K562 (cell line): Measurements from ENCODE around the gene MIEF2. TPM values are rescaled to one million over a fixed set of nuclear protein-coding genes. Genes with fewer than 3 reads are reported as not detected.
A peak's percentile ranks its signal among the peaks of the same experiment; 100 is the strongest.

ENCODE experiments used
- CREB3L1 ChIP-seq: fragments of 450-650 bp; IDR thresholded peaks from 2 replicates; pipeline ENCODE4 v1.6.1; 2014; ENCODE audit warnings: low read depth, mild to moderate bottlenecking, moderate library complexity, borderline replicate concordance
- HNRNPLL ChIP-seq: fragments of 200-400 bp; formaldehyde crosslinking; IDR thresholded peaks from 2 replicates; pipeline ENCODE4 v1.6.1; 2017; ENCODE audit warnings: low read length, low read depth, mild to moderate bottlenecking; ENCODE audit not compliant: poor library complexity, severe bottlenecking
- KAT7 ChIP-seq: sonication (generic); formaldehyde crosslinking; IDR thresholded peaks from 2 replicates; pipeline ENCODE4 v1.8.0; 2022; ENCODE audit warnings: missing genetic modification reagents, mild to moderate bottlenecking, borderline replicate concordance
- RBM15 ChIP-seq: fragments of 200-400 bp; formaldehyde crosslinking; IDR thresholded peaks from 2 replicates; pipeline ENCODE4 v1.6.1; 2018; ENCODE audit warnings: mild to moderate bottlenecking, low read length, moderate library complexity; ENCODE audit not compliant: insufficient read depth
- SIN3A ChIP-seq, 2 experiments: fragments of 150-350 bp in 1 of 2; IDR thresholded peaks; 2 replicates each; pipeline ENCODE4 v1.6.1; 2011 to 2016; ENCODE audit warnings: borderline replicate concordance in 2 of 2, low read depth in 2 of 2, low read length in 2 of 2, mild to moderate bottlenecking in 2 of 2, moderate library complexity in 2 of 2; ENCODE audit not compliant: control insufficient read depth in 1 of 2
- SREBF2 ChIP-seq: sonication (generic); formaldehyde crosslinking; IDR thresholded peaks from 2 replicates; pipeline ENCODE4 v1.4.0; 2020; ENCODE audit warnings: mild to moderate bottlenecking, missing genetic modification reagents
- ZNF23 ChIP-seq: fragments of 250-450 bp; sonication (Bioruptor Pico); IDR thresholded peaks from 2 replicates; pipeline ENCODE4 v1.4.0; 2020; ENCODE audit warnings: mild to moderate bottlenecking
- ZNF639 ChIP-seq, 2 experiments: fragments of 200-800 bp in 1 of 2; sonication (Bioruptor generic) in 1 of 2; sonication (generic) in 1 of 2; formaldehyde crosslinking in 1 of 2; IDR thresholded peaks in 1 of 2; conservative IDR thresholded peaks in 1 of 2; 2 replicates each; pipeline versions ENCODE4 v1.5.0 to v1.6.1; 2016 to 2020; ENCODE audit warnings: missing compliant biosample characterization in 1 of 2, missing genetic modification characterization in 1 of 2, missing genetic modification reagents in 1 of 2
- polyA plus RNA-seq, 8 experiments: library from polyadenylated mRNA; depleted of rRNA in 4 of 8; stranded (reverse) in 5 of 8; unstranded in 3 of 8; fragments of >200 nt; fragmentation: Nextera tagmentation in 2 of 8; fragmentation: Illumina TruSeq in 1 of 8; extraction: Ambion mirVana in 2 of 8; extraction: Trizol in 1 of 8; gene quantifications; 2 replicates each; pipeline versions ENCODE4 v1.2.1 to v1.2.3, GENCODE V29; 2011 to 2014; ENCODE audit warnings: inconsistent platforms in 1 of 8, missing spikeins in 1 of 8
- total RNA-seq, 7 experiments: library from RNA; depleted of rRNA in 6 of 7; stranded (reverse); fragments of >200 nt in 6 of 7; fragmentation: Illumina TruSeq in 2 of 7; extraction: Trizol in 2 of 7; gene quantifications; 2 replicates each; pipeline versions ENCODE4 v1.2.1 to v1.2.3, GENCODE V29; 2011 to 2021; ENCODE audit warnings: low replicate concordance in 1 of 7
- TF ChIP-seq, protein P1 (sequence below): fragments of 450-650 bp; IDR thresholded peaks from 2 replicates; pipeline ENCODE4 v1.6.1; 2016; ENCODE audit warnings: low read depth
- TF ChIP-seq, protein P2 (sequence below): fragments of 250-450 bp; sonication (Bioruptor Pico); IDR thresholded peaks from 2 replicates; pipeline ENCODE4 v1.4.0; 2020; ENCODE audit warnings: mild to moderate bottlenecking

MIEF2 gene
- total and polyA plus RNA-seq, 9 of the 15 experiments (the other 6 are each of a cell fraction or from before 2014, with no cell fraction given), result 0.10 to 8.2 (median 2.4) TPM

GRCh38 chr17:18258356-18259038 lies 2.0 kb upstream of the MIEF2 start, which contains the start of gene FLII (continued):
- TF ChIP-seq, protein P1, sequence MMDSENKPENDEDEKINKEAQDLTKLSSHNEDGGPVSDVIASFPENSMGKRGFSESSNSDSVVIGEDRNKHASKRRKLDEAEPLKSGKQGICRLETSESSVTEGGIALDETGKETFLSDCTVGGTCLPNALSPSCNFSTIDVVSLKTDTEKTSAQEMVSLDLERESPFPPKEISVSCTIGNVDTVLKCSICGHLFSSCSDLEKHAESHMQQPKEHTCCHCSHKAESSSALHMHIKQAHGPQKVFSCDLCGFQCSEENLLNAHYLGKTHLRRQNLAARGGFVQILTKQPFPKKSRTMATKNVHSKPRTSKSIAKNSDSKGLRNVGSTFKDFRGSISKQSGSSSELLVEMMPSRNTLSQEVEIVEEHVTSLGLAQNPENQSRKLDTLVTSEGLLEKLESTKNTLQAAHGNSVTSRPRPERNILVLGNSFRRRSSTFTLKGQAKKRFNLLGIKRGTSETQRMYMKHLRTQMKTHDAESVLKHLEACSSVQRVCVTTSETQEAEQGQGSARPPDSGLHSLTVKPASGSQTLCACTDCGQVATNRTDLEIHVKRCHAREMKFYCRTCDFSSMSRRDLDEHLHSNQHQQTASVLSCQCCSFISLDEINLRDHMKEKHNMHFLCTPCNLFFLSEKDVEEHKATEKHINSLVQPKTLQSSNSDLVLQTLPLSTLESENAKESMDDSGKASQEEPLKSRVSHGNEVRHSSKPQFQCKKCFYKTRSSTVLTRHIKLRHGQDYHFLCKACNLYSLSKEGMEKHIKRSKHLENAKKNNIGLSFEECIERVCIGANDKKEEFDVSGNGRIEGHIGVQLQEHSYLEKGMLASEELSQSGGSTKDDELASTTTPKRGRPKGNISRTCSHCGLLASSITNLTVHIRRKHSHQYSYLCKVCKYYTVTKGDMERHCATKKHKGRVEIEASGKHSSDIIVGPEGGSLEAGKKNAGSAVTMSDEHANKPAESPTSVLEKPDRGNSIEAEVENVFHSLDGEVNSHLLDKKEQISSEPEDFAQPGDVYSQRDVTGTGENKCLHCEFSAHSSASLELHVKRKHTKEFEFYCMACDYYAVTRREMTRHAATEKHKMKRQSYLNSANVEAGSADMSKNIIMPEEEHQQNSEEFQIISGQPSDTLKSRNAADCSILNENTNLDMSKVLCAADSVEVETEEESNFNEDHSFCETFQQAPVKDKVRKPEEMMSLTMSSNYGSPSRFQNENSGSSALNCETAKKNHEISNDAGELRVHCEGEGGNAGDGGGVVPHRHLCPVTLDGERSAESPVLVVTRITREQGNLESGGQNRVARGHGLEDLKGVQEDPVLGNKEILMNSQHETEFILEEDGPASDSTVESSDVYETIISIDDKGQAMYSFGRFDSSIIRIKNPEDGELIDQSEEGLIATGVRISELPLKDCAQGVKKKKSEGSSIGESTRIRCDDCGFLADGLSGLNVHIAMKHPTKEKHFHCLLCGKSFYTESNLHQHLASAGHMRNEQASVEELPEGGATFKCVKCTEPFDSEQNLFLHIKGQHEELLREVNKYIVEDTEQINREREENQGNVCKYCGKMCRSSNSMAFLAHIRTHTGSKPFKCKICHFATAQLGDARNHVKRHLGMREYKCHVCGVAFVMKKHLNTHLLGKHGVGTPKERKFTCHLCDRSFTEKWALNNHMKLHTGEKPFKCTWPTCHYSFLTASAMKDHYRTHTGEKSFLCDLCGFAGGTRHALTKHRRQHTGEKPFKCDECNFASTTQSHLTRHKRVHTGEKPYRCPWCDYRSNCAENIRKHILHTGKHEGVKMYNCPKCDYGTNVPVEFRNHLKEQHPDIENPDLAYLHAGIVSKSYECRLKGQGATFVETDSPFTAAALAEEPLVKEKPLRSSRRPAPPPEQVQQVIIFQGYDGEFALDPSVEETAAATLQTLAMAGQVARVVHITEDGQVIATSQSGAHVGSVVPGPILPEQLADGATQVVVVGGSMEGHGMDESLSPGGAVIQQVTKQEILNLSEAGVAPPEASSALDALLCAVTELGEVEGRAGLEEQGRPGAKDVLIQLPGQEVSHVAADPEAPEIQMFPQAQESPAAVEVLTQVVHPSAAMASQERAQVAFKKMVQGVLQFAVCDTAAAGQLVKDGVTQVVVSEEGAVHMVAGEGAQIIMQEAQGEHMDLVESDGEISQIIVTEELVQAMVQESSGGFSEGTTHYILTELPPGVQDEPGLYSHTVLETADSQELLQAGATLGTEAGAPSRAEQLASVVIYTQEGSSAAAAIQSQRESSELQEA, result no peak
- TF ChIP-seq CREB3L1 (peak; percentile 22; the same call in 1 of the 2 replicates), RBM15 (no peak), ZNF23 (CRISPR knock-in tag) (no peak), SIN3A (IDR thresholded peaks at IDR 0.05; ENCODE audit: borderline replicate concordance in 2 of 2, control insufficient read depth in 1 of 2, low read depth in 2 of 2, low read length in 2 of 2) (peak in 1 of 2 experiments; percentile 18; a peak in 1 of 4 replicates), HNRNPLL (peak; percentile 66), KAT7 (CRISPR knock-in tag) (no peak), ZNF639 (CRISPR knock-in tag; conservative IDR thresholded peaks at IDR 0.05 in 1 of 2, IDR thresholded peaks at IDR 0.05 in 1 of 2) (peak in 1 of 2 experiments; percentile 72; a peak in 2 of 4 replicates), SREBF2 (CRISPR knock-in tag) (no peak)
- TF ChIP-seq, protein P2, sequence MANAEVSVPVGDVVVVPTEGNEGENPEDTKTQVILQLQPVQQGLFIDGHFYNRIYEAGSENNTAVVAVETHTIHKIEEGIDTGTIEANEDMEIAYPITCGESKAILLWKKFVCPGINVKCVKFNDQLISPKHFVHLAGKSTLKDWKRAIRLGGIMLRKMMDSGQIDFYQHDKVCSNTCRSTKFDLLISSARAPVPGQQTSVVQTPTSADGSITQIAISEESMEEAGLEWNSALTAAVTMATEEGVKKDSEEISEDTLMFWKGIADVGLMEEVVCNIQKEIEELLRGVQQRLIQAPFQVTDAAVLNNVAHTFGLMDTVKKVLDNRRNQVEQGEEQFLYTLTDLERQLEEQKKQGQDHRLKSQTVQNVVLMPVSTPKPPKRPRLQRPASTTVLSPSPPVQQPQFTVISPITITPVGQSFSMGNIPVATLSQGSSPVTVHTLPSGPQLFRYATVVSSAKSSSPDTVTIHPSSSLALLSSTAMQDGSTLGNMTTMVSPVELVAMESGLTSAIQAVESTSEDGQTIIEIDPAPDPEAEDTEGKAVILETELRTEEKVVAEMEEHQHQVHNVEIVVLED (CRISPR knock-in tag), result peak; percentile 60
